HepG2 (cell line): ENCODE results near the gene ACTN2. TPM values are rescaled to one million over a fixed set of nuclear protein-coding genes. Genes with fewer than 3 reads are reported as not detected.

Experiments
- HMG20B ChIP-seq: conservative IDR thresholded peaks from 2 replicates; pipeline ENCODE4 v1.6.1; 2016; ENCODE audit warnings: missing genetic modification reagents, missing compliant biosample characterization
- HNRNPK ChIP-seq: fragments of 200-400 bp; formaldehyde crosslinking; IDR thresholded peaks from 2 replicates; pipeline ENCODE4 v1.6.1; 2018; ENCODE audit warnings: low read length, low read depth, moderate library complexity, mild to moderate bottlenecking; ENCODE audit not compliant: poor library complexity, severe bottlenecking
- IRF2 ChIP-seq: IDR thresholded peaks from 2 replicates; pipeline ENCODE4 v1.6.1; 2018; ENCODE audit warnings: missing genetic modification reagents, missing compliant biosample characterization
- KDM3A ChIP-seq: IDR thresholded peaks from 2 replicates; pipeline ENCODE4 v1.6.1; 2018; ENCODE audit warnings: low read depth, missing compliant biosample characterization
- KLF6 ChIP-seq: IDR thresholded peaks from 2 replicates; pipeline ENCODE4 v1.8.0; 2016; ENCODE audit warnings: missing biosample characterization, missing genetic modification reagents
- MATR3 ChIP-seq: sonication (generic); formaldehyde crosslinking; IDR thresholded peaks from 2 replicates; pipeline ENCODE4 v1.4.0; 2020; ENCODE audit warnings: missing genetic modification reagents
- MIER2 ChIP-seq: IDR thresholded peaks from 2 replicates; pipeline ENCODE4 v1.6.1; 2016; ENCODE audit warnings: missing biosample characterization, missing genetic modification reagents
- NFAT5 ChIP-seq: sonication (generic); formaldehyde crosslinking; IDR thresholded peaks from 2 replicates; pipeline ENCODE4 v1.4.0; 2020; ENCODE audit warnings: missing genetic modification reagents
- PHF21A ChIP-seq: sonication (generic); formaldehyde crosslinking; IDR thresholded peaks from 2 replicates; pipeline ENCODE4 v1.5.0; 2020; ENCODE audit warnings: mild to moderate bottlenecking, missing genetic modification reagents
- POLR2AphosphoS2 ChIP-seq: IDR thresholded peaks from 2 replicates; pipeline ENCODE4 v1.6.1; 2011; ENCODE audit warnings: low read depth, low read length, improper control_type of control experiment
- TFAP4 ChIP-seq: sonication (generic); IDR thresholded peaks from 2 replicates; pipeline ENCODE4 v1.6.1; 2016; ENCODE audit warnings: low read depth, borderline replicate concordance
- USF2 ChIP-seq, 2 experiments: sonication (generic) in 1 of 2; formaldehyde crosslinking in 1 of 2; IDR thresholded peaks; 2 replicates each; pipeline versions ENCODE4 v1.5.1 to v1.6.1; 2011 to 2020; ENCODE audit warnings: borderline replicate concordance in 1 of 2, low read depth in 1 of 2, low read length in 1 of 2, mild to moderate bottlenecking in 1 of 2, missing genetic modification reagents in 1 of 2, moderate library complexity in 1 of 2
- XBP1 ChIP-seq: sonication (generic); formaldehyde crosslinking; IDR thresholded peaks from 2 replicates; pipeline ENCODE4 v1.5.0; 2020; ENCODE audit warnings: missing genetic modification reagents
- ZBTB25 ChIP-seq: IDR thresholded peaks from 2 replicates; pipeline ENCODE4 v1.6.1; 2018; ENCODE audit warnings: missing genetic modification reagents
- ZBTB37 ChIP-seq: sonication (generic); formaldehyde crosslinking; IDR thresholded peaks from 2 replicates; pipeline ENCODE4 v1.4.0; 2020; ENCODE audit warnings: mild to moderate bottlenecking, missing genetic modification reagents
- ZNF230 ChIP-seq: sonication (generic); formaldehyde crosslinking; IDR thresholded peaks from 2 replicates; pipeline ENCODE4 v1.4.0; 2020; ENCODE audit warnings: mild to moderate bottlenecking, missing genetic modification reagents
- ZNF383 ChIP-seq: sonication (generic); formaldehyde crosslinking; IDR thresholded peaks from 2 replicates; pipeline ENCODE4 v1.4.0; 2020; ENCODE audit warnings: missing genetic modification reagents, mild to moderate bottlenecking, borderline replicate concordance
- ZNF790 ChIP-seq: sonication (generic); formaldehyde crosslinking; IDR thresholded peaks from 2 replicates; pipeline ENCODE4 v1.8.0; 2022; ENCODE audit warnings: missing genetic modification reagents, mild to moderate bottlenecking, borderline replicate concordance
- polyA plus RNA-seq, 8 experiments: library from polyadenylated mRNA; depleted of rRNA in 3 of 8; stranded (reverse) in 7 of 8; unstranded in 1 of 8; fragments of >200 nt; fragmentation: Illumina TruSeq in 4 of 8; extraction: Trizol in 4 of 8; gene quantifications; 2 replicates each; pipeline versions ENCODE4 v1.2.1 to v1.2.3, GENCODE V29; 2011 to 2016; ENCODE audit warnings: low read depth in 4 of 8, missing spikeins in 1 of 8, mixed read lengths in 1 of 8; ENCODE audit not compliant: insufficient read depth in 1 of 8
- total RNA-seq, 5 experiments: library from RNA; depleted of rRNA; stranded (reverse); fragments of >200 nt; fragmentation: Illumina TruSeq; extraction: Trizol; gene quantifications; 2 replicates each; pipeline ENCODE4 v1.2.3, GENCODE V29; 2016; ENCODE audit warnings: low read depth in 1 of 5

ACTN2 gene
- total and polyA plus RNA-seq, 2 of the 13 experiments (the other 11 are each of a cell fraction or from before 2014, with no cell fraction given), result 0.04 to 0.13 TPM

GRCh38 chr1:236795757-236796667 is 109.7 kb downstream of the ACTN2 start (continued):
- TF ChIP-seq ZBTB37 (CRISPR knock-in tag), result no peak
- no peak for TF ChIP-seq XBP1 (CRISPR knock-in tag)
- no peak for TF ChIP-seq ZNF383 (CRISPR knock-in tag)
- TF ChIP-seq NFAT5 (CRISPR knock-in tag), result no peak
- TF ChIP-seq ZBTB25 (CRISPR knock-in tag), result no peak
- no peak for TF ChIP-seq ZNF790 (CRISPR knock-in tag)
- TF ChIP-seq IRF2 (CRISPR knock-in tag), result no peak
- TF ChIP-seq ZNF230, result no peak
- no peak for TF ChIP-seq KLF6 (CRISPR knock-in tag)
- no peak for TF ChIP-seq POLR2AphosphoS2
- no peak for TF ChIP-seq USF2 (IDR thresholded peaks at IDR 0.05; ENCODE audit: low read depth, low read length)
- TF ChIP-seq USF2 (CRISPR knock-in tag; IDR thresholded peaks at IDR 0.05; ENCODE audit: borderline replicate concordance), result 0 out of 2 replicates have a peak, but pooled peaks have one; percentile 13
- TF ChIP-seq TFAP4, result 0 out of 2 replicates have a peak, but pooled peaks have one; percentile 28
- peak; percentile 60; the same call in 1 of the 2 replicates for TF ChIP-seq PHF21A (CRISPR knock-in tag)
- TF ChIP-seq HNRNPK, result no peak
- no peak for TF ChIP-seq MIER2
- TF ChIP-seq MATR3, result no peak
- no peak for TF ChIP-seq KDM3A
- no peak for TF ChIP-seq HMG20B (CRISPR knock-in tag)
